GM19455 (cell line): ENCODE results near the gene CHRNE.

Source experiments
- ATAC-seq: cut with Tn5 transposase; IDR thresholded peaks from one replicate; pipeline ENCODE4 v1.9.1; 2021; ENCODE audit not compliant: unreplicated experiment

The CHRNE gene

DNA sequence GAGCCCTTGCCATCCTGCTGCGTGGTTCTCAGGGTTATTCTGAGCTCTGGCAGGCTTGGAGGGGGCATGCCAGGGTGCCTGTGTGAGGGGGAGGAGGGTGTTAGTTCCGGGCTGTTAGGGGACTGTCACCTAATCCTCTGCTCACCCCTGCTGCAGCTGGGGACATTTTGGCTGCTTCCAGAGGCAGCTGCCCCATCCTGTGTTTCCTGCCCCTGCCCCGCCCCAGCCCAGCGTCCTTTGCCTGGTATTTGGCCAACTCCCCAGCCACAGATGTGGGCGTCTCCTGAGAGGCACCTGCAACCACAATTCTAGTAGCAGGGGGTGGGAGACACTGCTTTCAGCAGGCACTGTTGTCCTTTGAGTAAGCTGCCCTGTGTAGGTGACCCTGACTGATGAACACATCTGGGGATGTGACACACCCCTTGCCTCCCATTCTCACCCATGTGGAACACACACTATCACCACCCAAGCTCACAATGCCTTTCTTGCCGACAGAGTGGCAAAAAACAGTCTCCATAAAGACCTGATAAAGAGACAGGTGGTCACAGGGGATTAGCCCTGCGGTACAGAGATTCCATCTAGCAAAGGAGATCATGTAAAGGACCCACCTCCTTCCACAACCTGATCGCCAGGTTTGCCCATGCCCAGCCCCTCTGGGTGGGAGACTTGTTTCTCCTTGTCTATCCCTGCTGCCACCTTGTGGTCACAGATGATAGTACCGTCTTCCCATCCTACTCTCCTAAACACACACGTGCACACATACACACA lies at the start of gene CHRNE:
CHRNE (minus strand) TSS at position 48 of the 768 bp plus-strand sequence; CDS start at position 13, 35 bp downstream.
- ATAC-seq = no peak

DNA sequence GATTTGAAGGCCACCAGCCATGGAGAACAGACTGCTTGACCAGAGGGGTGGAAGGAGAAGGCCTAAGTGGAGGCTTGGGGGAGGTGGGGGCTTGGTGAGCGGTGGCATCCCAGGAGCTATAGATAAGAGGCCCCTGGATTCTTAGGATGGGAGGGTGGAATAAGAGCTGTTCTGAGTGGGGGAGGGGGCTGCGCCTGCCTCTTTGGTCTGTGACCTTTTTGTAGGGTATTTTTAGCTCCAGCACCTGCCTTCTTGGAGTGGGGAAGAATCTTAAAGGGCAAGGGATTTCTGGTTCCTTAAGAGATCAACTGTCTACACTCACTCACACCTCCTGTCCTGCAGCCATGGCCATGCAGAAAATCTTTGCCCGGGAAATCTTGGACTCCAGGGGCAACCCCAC lies 48.6 kb upstream of the CHRNE start:
- ATAC-seq = no peak

DNA sequence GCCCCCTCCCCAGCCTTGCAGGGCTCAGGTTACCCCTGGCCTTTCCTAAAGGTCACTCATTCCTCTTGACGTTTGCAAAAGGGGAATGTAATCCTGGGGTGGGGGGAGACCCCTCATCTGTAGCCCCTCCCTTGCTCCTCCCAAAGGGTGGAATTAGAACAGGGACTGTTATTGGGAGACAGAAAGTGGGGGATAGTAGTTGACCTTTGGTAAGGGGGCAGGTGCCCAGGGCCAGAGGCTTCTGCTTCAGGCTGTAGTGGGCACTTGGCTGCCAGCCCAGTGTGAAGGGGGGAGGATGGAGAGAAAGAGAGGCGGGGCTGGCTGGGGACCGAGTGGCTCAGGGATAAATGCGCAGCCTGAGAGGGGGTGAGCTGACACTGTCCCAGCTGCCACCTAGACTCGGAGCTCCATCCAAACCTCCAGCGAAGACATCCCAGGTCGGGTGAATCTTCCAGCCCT lies 47.9 kb upstream of the CHRNE start, which contains the start of gene ENO3:
ENO3 (plus strand) TSS at position 374 of the 459 bp plus-strand sequence. CDS start 711 bp downstream, outside the sequence.
- no peak for ATAC-seq

DNA sequence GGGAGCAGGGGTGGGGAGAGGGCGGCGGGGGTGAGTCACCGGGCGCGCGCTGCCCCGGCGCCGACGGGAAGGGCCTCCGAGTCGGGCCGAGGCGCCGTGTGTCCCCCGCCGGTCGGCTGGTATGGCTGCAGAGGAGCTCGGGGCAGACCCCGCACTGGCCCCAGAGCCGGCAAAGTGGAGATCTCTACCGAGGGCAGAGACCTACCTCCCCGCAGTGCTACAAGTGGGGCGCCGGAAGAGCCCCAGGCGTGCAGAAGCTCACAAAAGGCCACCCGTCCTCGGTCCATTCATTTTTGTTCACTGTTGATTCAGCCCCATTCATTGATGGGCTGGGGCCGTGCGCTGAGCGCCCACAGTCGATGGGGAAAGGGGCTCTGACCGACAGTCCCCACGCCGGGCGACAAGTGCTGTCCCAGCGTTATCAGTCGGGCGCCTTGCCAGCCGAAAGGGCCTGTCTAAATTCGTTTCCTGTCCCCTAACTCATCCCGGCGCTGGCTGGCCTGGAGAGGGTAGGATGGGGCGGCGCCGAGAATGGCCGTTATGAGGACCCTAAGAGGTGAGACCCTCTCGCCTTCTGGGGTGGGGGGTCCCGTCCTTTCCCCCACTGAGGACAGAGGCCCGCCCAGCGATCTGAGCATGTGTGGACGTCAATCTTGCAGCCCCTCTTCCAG lies 47.3 kb upstream of the CHRNE start:
- ATAC-seq = no peak

DNA sequence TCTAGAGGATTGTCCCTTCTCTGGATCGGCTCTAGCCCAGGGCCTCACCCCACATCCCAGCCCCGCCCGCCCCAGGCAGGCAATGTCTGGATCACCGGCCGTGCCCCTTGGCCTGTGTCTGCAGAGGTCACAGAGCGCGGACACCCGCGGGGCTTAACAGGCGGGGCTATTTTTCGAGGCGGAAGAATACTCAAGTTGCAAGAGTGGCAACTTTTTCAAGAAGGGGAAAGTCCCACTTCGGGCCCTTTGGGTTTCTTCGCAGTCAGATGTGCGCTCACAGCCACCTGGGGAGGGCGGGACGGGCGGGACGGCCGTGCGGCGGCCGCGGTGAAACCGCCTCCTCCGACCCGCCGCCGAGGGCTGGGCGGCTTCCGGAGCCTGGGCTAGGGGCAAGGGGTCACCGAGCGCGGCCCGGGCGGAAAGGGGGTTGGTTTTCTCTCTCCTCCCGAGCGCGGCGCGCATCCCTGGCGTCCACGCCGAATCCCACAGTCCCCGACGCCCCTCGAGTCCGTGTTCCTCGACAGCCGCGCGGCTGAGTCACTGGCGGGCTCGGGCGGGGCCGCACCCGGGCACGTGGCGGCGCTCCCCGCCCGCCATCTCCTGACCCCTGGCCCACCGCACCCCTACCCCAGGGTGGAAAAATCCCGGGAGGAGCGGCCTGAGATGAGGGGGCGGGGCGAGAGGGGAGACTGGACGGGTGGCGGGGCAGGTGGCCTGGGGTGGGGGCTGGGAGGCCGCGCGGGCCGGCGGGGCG lies 46.6 kb upstream of the CHRNE start:
- ATAC-seq = peak; percentile 32

DNA sequence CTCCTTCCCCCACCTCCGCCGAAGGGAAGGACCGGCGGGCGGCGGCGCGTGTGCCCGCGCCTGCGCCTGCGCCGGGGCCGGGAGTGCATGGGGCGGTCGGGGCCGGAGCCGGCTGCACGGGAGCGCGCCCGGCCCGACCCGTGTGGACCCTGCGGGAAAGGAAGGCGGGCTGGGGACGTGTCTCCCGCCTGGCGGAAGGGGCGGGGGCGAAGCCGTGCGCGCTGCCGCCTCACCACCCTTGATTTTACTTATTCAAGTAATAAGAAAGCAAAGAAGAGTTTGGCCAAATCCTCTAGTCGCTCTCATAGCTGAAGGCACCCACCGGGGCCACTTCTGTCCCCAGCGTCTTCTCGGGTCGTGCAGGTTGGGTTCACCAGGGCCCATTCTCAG lies 46.0 kb upstream of the CHRNE start:
- peak; percentile 27 for ATAC-seq

DNA sequence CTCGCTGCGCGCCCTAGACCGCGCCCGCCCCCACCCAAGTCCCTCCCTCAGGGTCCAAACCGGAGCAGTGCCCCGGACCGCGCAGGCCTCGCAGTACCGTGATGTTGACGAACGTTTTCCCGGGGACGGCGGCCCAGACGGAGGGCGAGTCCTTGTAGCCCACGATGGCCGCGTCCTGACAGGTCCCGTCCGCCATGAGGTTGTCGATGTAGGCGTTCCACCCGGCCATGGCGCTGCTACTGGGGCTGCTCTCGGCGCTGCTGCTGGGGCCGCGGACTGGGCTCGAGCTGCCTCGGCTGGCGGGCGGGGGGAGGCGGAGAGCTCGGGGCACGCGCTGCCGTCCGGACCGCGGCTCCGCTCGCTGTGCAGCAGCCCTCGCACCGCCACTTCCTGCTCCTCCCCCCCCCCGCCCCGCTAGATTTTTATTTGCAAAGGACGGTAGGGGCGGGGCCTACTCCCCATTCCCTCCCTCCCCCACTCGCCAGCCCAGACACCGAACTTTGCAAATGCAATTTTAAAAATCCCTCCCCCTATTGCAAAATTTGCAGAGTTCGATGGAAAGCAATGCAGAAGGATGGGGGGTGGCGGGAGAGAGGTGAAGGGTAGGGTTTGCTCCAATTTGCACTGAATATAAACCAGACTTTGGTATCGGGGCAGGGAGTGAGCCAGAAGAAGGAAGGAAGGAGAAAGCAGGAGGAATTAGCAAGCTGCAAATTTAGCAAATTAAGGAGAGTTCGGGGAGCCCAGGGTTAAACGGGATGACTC lies 45.5 kb upstream of the CHRNE start, which contains the start of gene PFN1:
PFN1 (minus strand) TSS at position 365 of the 765 bp plus-strand sequence; CDS start at position 229, 136 bp downstream.
- peak; percentile 18 for ATAC-seq

DNA sequence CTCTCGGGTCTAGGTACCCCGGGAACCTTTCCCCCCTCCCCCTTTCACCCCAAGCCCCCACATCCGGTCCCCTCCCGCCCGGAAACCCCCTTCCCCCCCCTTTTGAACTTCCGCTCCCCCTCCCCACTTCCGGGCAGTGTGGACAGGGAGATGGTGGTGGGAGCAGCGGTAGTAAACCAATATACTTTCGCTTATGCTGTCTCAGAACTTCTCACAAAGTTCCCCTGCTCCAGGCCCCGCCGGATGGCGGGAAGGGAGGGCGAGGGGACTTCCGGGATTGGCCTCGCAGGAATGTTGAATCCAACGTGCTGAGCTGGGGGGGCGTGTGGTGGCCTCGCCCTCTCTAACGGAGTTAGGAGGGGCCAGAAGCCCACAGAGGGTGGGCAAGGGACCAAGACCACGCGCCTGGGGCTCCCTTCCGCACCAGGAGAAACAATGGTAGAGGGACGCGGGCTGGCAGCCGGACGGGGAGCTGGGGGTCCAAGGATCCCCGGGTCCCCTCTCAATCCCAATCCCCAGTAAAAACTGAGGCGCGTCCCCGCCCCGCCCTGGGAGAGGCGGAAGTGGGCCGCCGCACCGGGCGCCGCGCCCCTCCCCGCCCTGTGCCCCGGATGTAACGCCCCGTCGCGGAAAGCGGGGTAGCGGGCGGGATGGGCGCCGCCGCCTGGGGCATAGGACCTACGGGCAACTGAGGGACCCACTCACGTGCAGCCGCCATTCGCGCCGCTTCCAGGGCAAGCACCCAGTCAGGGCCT lies 44.7 kb upstream of the CHRNE start:
- peak; percentile 9 for ATAC-seq

DNA sequence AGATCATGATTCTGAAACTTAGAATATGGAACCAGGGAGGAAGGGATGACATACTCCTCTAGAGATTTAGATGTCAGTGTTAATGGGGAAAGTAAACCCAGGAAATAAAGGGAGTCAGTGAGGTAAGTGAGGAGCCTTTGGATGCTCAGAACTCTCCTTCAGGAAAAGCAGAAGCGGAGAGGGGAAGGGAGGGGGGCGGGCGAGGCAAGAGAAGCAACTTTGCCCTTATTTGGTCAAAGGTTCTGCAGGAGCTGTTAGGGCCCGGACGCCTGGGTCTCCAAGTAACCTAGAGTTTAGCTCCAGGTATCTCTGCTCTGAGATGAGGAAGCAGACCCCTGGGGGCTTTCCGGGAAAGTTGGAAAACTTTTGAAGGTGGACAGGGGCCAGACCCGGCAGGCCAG lies 44.1 kb upstream of the CHRNE start:
- no peak for ATAC-seq

DNA sequence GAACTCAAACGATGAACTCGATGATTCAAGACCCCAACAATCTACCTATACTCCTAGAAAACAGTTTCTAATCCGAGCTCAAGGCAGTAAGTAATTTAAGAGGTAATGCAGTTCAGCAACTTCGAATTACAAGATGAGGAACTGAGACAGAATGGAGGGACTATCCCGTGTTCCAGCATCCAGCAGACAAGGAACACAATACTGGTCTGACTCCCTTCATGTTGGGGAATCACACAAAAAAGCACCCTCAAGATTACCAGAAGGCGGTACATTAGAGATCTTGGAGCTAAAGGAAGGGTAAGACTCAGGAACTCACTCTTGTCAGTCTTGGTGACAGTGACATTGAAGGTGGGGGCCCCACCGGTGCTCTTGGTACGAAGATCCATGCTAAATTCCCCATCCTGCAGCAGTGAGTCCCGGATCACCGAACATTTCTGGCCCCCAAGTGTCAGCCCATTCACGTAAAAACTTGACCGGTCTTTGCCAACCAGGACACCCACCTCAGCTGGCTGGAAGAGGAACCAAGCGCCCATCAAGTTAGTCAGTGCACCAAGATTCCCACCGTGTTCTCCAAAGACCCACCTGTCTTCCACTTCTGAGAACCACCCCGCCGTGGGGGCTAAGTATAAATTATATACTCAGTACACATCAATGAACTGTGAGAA lies 43.5 kb upstream of the CHRNE start:
- ATAC-seq = no peak

DNA sequence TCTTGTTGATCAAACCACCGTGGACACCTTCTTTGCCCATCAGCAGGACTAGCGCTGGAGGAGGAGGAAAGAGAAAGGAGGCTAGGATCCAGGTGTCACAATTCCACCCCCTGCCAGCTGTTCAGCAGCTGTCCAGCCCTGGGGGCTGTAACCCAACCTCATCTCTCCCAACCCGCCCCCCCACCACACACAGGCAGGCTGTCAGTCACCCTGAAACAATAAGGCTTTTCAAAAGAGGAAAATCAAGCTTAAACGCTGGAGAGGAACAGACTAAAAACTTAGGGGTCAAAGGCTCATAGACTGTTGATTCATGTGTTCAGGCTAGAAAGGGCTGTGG lies 43.0 kb upstream of the CHRNE start:
- ATAC-seq = no peak

DNA sequence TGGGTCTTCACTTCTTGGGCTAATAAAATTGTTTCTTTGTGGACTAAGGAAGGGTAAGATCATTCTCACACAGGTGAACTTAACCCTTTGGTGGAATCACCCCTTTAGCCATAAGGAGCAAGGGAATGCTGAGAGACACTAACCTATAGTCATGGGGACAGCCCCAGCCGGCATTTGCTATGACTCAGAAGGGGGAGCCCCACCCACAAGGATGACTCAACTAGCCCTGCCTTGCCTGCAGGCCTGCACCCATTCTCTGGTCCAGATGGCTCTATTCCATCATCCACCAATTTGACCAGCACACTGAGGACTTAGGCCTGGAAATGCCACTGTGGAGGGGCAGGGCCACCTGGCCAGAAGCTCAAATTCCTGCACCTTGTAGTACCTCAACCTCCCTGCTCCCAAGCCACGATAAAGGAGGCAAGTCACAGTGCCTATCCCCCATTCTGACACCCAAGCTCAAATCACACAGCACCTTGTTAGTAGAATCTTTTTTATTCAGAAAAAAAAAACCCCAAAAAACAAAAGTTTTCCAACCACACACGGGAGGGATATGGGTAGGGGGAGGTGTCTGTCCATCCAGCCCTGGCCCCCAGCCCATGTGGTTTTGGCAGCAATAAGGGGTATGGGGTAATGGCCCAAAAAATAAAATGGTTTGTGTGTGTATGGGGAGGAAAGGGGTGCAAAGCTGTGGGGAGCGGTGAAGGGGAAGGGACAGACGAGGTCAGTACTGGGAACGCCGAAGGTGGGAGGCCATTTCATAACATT lies 42.5 kb upstream of the CHRNE start:
- ATAC-seq = no peak

DNA sequence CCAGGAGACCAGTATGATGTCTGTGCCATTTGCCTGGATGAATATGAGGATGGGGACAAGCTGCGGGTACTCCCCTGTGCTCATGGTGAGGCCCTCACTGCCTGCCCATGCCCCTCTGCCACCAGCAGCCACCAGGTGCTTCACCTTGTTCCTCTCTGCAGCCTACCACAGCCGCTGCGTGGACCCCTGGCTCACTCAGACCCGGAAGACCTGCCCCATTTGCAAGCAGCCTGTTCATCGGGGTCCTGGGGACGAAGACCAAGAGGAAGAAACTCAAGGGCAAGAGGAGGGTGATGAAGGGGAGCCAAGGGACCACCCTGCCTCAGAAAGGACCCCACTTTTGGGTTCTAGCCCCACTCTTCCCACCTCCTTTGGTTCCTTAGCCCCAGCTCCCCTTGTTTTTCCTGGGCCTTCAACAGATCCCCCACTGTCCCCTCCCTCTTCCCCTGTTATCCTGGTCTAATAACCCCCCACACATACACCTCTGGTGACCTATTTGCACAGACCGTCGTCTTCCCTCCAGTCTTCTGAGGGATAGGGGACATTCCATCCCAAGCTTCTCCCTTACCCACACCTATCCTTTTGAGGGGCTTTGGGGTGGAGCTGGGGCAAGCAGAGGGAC lies 41.8 kb upstream of the CHRNE start:
- ATAC-seq = no peak

DNA sequence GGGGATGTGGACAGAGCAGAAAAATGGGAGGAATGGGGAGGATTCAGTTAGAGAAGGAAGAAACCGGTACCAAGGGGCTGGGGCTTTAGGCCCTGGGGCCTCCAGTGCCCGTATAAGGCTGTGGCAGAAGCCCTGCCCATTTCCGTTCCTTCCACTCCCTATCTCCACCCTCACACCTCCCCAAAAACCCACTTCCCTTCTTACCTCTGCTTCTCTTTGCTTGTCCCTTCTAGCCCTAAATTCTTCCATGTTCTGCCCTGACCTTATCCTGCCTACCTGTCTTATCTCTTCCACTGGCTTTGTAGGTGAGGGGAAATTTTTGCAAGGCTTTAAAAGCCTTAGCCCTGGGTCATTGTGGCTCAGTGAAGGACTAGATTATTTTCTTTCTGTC lies 41.3 kb upstream of the CHRNE start:
- ATAC-seq = no peak

DNA sequence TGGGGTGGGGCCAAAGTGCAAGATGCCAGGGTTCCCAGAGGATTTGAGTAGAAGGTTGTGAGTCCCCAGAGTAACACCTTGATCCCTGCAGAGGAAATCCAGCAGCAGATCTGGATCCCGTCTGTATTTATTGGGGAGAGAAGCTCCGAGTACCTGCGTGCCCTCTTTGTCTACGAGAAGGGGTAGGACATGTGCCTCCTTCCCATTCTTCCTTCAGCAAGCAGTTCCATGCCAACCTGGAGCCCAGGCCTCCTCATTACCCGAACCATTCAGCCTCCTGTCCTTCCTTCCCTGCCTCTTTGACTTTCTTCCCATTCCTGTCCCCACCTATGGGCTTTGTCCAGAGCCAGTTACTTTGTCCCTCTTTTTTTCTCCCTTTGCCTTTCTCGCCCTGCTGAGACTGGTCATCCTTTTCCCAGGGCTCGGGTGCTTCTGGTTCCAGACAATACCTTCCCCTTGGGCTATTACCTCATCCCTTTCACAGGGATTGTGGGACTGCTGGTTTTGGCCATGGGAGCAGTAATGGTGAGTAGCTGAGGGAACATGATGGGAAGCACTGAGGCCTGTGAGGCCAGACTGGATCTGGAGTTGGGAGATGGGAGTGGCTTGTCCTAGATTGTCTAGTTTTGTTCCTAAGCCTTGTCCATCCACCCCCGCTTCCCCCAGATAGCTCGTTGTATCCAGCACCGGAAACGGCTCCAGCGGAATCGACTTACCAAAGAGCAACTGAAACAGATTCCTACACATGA lies 40.0 kb upstream of the CHRNE start:
- ATAC-seq = no peak

DNA sequence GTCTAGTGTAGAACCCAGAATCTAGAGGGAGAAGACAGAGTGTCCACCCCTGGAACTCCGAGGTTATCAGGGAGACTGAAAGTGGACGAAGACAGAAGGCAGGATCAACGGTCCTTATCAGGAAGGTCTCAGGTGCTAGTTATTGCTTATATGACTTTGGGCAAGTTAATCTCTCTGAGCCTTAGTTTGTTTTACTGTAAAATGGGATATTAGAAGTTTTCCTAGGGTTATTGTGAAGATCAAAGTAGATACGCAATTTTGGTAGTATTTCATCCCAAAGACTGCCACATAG lies 38.4 kb upstream of the CHRNE start:
- ATAC-seq = no peak

DNA sequence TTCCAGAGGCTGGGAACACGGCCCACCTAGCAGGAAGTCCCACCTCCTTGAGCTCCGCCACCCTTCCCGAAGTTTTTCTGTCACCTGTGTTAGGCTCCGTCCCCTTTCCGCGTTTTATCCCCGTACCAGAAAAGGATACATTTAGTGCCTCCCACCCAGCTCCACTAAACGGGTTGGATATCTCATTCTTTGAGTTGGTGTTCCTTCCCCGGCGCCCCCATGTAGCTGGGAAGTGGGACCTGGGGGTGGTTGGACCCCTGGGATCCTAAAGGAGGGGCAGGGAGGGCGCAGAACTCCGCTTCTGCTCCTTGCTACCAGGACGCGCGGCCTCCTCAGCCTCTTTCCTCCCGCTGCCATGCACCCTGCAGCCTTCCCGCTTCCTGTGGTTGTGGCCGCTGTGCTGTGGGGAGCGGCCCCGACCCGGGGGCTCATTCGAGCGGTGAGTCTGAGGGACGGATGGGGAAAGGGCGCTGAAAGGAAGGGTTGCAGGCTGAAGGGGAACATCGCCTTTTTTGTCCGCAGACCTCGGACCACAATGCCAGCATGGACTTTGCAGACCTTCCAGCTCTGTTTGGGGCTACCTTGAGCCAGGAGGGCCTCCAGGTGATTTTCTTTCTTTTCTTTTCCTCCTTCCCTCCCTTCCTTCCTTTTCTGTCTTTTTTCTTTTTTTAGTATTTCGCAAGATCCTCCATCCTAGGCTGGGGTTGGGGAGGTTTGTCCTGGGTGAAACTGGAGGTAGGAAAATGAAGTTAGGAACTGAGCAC lies 37.8 kb upstream of the CHRNE start:
- no peak for ATAC-seq
